Duodenal mucosa (tissue), 2 donors: ENCODE data around the gene PIGX.

Experiments
- H3K27ac ChIP-seq: one replicate; pipeline ENCODE4 v1.7.0; 2013; ENCODE audit warnings: low read depth, low read length
- H3K27me3 ChIP-seq, 2 donors: one replicate each; pipeline ENCODE4 v1.7.0; 2013; ENCODE audit warnings: low read length in 2 of 2, control low read depth in 1 of 2; ENCODE audit not compliant: insufficient read depth in 2 of 2, control insufficient read depth in 1 of 2
- H3K36me3 ChIP-seq, 2 donors: one replicate each; pipeline ENCODE4 v1.7.0; 2013; ENCODE audit warnings: low read length in 2 of 2, control low read depth in 1 of 2; ENCODE audit not compliant: insufficient read depth in 2 of 2, control insufficient read depth in 1 of 2
- H3K4me1 ChIP-seq, 2 donors: one replicate each; pipeline ENCODE4 v1.7.0; 2013; ENCODE audit warnings: low read length in 2 of 2, control low read depth in 1 of 2; ENCODE audit not compliant: insufficient read depth in 2 of 2, control insufficient read depth in 1 of 2
- H3K4me3 ChIP-seq, 2 donors: one replicate each; pipeline ENCODE4 v1.7.0; 2013; ENCODE audit warnings: low read length in 2 of 2, low read depth in 1 of 2
- H3K9ac ChIP-seq, 2 donors: one replicate each; pipeline ENCODE4 v1.7.0; 2013; ENCODE audit warnings: low read length in 2 of 2, low read depth in 1 of 2
- H3K9me3 ChIP-seq, 2 donors: one replicate each; pipeline ENCODE4 v1.7.0; 2013; ENCODE audit warnings: low read length in 2 of 2, control low read depth in 1 of 2; ENCODE audit not compliant: control insufficient read depth in 1 of 2

Gene PIGX

DNA sequence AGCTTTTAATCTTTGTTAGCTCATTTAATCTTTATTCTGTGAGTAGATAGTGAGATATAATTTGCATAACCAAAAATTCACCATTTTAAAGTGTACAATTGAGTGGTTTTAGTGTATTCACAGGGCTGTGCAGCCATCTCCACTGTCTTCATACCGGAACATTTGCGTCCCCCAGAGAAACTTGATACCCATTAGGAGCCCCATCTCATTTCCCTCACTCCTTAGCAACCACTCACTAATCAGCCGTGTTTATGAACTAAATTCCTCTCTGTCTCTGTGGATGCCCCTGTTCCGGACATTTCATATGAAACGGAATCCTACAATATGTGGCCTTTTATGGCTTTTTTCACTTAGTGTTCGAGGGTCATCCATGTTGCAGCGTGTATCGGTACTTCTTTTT lies 65.7 kb downstream of the PIGX start:
- peaks cover 0 to 17% of the 10 kb centered on the region in 2 donors for H3K36me3 ChIP-seq
- H3K4me1 ChIP-seq: peaks cover 12 to 13% of the 10 kb centered on the region in 2 donors
- H3K27ac ChIP-seq: no peak overlapping the region
- H3K9me3 ChIP-seq: peaks cover 0 to 7% of the 10 kb centered on the region in 2 donors
- no peaks in the 10 kb centered on the region for H3K27me3 ChIP-seq
- no peak overlapping the region for H3K4me3 ChIP-seq
- H3K9ac ChIP-seq: no peak overlapping the region

GRCh38 chr3:196778755-196779154 lies 66.6 kb downstream of the PIGX start:
- H3K4me3 ChIP-seq: no peak overlapping the region
- H3K27me3 ChIP-seq: no peaks in the 10 kb centered on the region
- H3K9me3 ChIP-seq: peaks cover 0 to 7% of the 10 kb centered on the region in 2 donors
- peaks cover 12 to 13% of the 10 kb centered on the region in 2 donors for H3K4me1 ChIP-seq
- H3K27ac ChIP-seq: no peak overlapping the region
- peak overlapping the region in 1 of 2 donors; percentile 18 for H3K9ac ChIP-seq
- peaks cover 0 to 26% of the 10 kb centered on the region in 2 donors for H3K36me3 ChIP-seq

DNA sequence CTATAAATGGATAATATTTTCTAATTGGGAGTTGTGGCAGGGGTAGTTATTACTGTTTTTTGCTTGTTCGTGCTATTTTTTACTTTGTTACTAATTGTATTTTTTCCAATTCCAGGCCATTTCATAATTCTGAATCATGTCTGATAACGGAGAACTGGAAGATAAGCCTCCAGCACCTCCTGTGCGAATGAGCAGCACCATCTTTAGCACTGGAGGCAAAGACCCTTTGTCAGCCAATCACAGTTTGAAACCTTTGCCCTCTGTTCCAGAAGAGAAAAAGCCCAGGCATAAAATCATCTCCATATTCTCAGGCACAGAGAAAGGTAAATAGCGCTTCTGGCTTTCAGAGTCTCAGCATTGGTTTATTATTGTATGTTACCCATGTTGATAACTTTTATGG lies 70.3 kb downstream of the PIGX start:
- Histone ChIP-seq H3K4me3 (no peak overlapping the region), H3K36me3 (peaks cover 6 to 37% of the 10 kb centered on the region in 2 donors), H3K27me3 (no peaks in the 10 kb centered on the region), H3K4me1 (peaks cover 0 to 5% of the 10 kb centered on the region in 2 donors), H3K9me3 (peaks cover 0 to 7% of the 10 kb centered on the region in 2 donors), H3K9ac (no peak overlapping the region), H3K27ac (no peak overlapping the region)
